ENCODE data around the gene MIPEP. TPM values are rescaled to one million over a fixed set of nuclear protein-coding genes. Genes with fewer than 3 reads are reported as not detected.
A peak's percentile ranks its signal among the peaks of the same experiment; 100 is the strongest.

MIPEP gene
- total and polyA plus RNA-seq, 9 of the 15 experiments (the other 6 are each of a cell fraction or from before 2014, with no cell fraction given), result 1.7 to 19.3 (median 13.1) TPM

- no peak for TF ChIP-seq HMGXB4 (CRISPR knock-in tag; IDR thresholded peaks at IDR 0.05)
- no peak for TF ChIP-seq ZNF263 (CRISPR knock-in tag; IDR thresholded peaks at IDR 0.05; ENCODE audit: borderline replicate concordance)
- no peak for TF ChIP-seq E2F1 (CRISPR knock-in tag; IDR thresholded peaks at IDR 0.05)
- no peak for TF ChIP-seq FOXJ3 (CRISPR knock-in tag; IDR thresholded peaks at IDR 0.05)
- peak; percentile 50 for TF ChIP-seq SUPT5H (IDR thresholded peaks at IDR 0.05)
- TF ChIP-seq HCFC1 (IDR thresholded peaks at IDR 0.05; ENCODE audit: low read depth, low read length), result peak; percentile 77
- TF ChIP-seq ZNF175 (CRISPR knock-in tag; IDR thresholded peaks at IDR 0.05; ENCODE audit: low read depth), result no peak
- TF ChIP-seq RBM22 (IDR thresholded peaks at IDR 0.05; ENCODE audit: low read depth, low read length, poor library complexity, severe bottlenecking), result peak; percentile 43
- peak; percentile 83 for TF ChIP-seq MXD1 (CRISPR knock-in tag; IDR thresholded peaks at IDR 0.05; ENCODE audit: borderline replicate concordance, poor library complexity, severe bottlenecking)
- TF ChIP-seq GABPB1 (CRISPR knock-in tag; IDR thresholded peaks at IDR 0.05), result 0 out of 2 replicates have a peak, but pooled peaks have one; percentile 31
- TF ChIP-seq UBTF (IDR thresholded peaks at IDR 0.05; ENCODE audit: borderline replicate concordance in 1 of 2, low read depth in 2 of 2, low read length in 2 of 2), result 0 out of 4 replicates have a peak, but pooled peaks of 1 of the 2 experiments have one; percentile 48
- no peak for TF ChIP-seq KDM1A (IDR thresholded peaks at IDR 0.05)
- peak; percentile 24 for TF ChIP-seq NEUROD1 (IDR thresholded peaks at IDR 0.05; ENCODE audit: borderline replicate concordance, low read depth, low read length, partially characterized antibody)
- peak; percentile 57; the same call in 1 of the 2 replicates for TF ChIP-seq CREB3L1 (IDR thresholded peaks at IDR 0.05; ENCODE audit: borderline replicate concordance, low read depth)
- peak; percentile 69 for TF ChIP-seq CREB1 (IDR thresholded peaks at IDR 0.05)
- peak; percentile 53; the same call in 1 of the 2 replicates for TF ChIP-seq CREB1 (CRISPR knock-in tag; IDR thresholded peaks at IDR 0.05)
- TF ChIP-seq TCF3 (CRISPR knock-in tag; IDR thresholded peaks at IDR 0.05), result 0 out of 2 replicates have a peak, but pooled peaks have one; percentile 12
- TF ChIP-seq PHF8 (IDR thresholded peaks at IDR 0.05; ENCODE audit: borderline replicate concordance, low read length), result peak; percentile 57; the same call in 1 of the 2 replicates
These were observed at the start of gene MIPEP (continued) for GRCh38 chr13:23888658-23889614.

All from K562 (cell line).